Measurements from ENCODE around the gene HDAC4. TPM values are rescaled to one million over a fixed set of nuclear protein-coding genes. Genes with fewer than 3 reads are reported as not detected.
A peak's percentile ranks its signal among the peaks of the same experiment; 100 is the strongest.

Gene HDAC4
- total RNA-seq, 1 experiment from 2014 or later = 44.4 TPM

DNA sequence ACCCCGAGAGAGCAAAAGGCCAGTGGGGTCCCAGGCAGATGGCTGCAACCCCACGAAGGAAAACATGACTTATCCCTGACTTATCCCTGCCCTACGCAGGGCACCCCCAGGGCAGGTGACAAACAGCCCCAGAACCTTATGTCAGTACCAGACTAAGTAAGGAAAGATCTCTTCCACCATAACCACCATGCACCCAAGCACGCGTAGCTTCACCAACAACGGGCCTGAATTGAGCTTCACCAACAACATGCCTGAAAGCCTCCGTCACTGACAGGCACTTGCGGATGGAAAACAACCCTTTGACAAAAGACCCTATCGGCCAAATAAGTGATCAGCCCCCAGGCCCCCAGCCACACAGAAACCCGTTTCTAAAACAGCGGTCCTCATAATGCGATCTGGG is 34.1 kb downstream of the HDAC4 start:
- Mint-ChIP-seq H3K9me3 (no peaks in the 10 kb centered on the region), H3K27me3 (ENCODE audit: low read depth) (no peaks in the 10 kb centered on the region), H3K4me1 (peaks cover 4% of the 10 kb centered on the region; the same call in 1 of the 2 replicates), H3K4me3 (no peak overlapping the region), H3K27ac (peak overlapping the region; percentile 25), H3K36me3 (peaks cover 4% of the 10 kb centered on the region; the same call in 1 of the 2 replicates)
- ATAC-seq = no peak
- CTCF ChIA-PET = no interaction called here
- POLR2A ChIA-PET = no interaction called here
- TF ChIP-seq NFYB (CRISPR knock-in tag; conservative IDR thresholded peaks at IDR 0.05; ENCODE audit: low read depth) (no peak), SOX15 (CRISPR knock-in tag; IDR thresholded peaks at IDR 0.05) (no peak), NR2C2 (CRISPR knock-in tag; IDR thresholded peaks at IDR 0.05) (no peak), ETV6 (CRISPR knock-in tag; IDR thresholded peaks at IDR 0.05) (no peak), KAT7 (CRISPR knock-in tag; IDR thresholded peaks at IDR 0.05; ENCODE audit: borderline replicate concordance) (no peak), GRHL2 (CRISPR knock-in tag; IDR thresholded peaks at IDR 0.05; ENCODE audit: insufficient replicate concordance, severe bottlenecking) (no peak), GTF2I (CRISPR knock-in tag; conservative IDR thresholded peaks at IDR 0.05) (no peak), TEAD4 (CRISPR knock-in tag; IDR thresholded peaks at IDR 0.05) (no peak)
- TF ChIP-seq, protein P1, sequence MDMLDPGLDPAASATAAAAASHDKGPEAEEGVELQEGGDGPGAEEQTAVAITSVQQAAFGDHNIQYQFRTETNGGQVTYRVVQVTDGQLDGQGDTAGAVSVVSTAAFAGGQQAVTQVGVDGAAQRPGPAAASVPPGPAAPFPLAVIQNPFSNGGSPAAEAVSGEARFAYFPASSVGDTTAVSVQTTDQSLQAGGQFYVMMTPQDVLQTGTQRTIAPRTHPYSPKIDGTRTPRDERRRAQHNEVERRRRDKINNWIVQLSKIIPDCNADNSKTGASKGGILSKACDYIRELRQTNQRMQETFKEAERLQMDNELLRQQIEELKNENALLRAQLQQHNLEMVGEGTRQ (CRISPR knock-in tag; IDR thresholded peaks at IDR 0.05) = no peak
- TF ChIP-seq, protein P2, sequence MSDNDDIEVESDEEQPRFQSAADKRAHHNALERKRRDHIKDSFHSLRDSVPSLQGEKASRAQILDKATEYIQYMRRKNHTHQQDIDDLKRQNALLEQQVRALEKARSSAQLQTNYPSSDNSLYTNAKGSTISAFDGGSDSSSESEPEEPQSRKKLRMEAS (CRISPR knock-in tag; IDR thresholded peaks at IDR 0.05) = no peak
- TF ChIP-seq, protein P3, sequence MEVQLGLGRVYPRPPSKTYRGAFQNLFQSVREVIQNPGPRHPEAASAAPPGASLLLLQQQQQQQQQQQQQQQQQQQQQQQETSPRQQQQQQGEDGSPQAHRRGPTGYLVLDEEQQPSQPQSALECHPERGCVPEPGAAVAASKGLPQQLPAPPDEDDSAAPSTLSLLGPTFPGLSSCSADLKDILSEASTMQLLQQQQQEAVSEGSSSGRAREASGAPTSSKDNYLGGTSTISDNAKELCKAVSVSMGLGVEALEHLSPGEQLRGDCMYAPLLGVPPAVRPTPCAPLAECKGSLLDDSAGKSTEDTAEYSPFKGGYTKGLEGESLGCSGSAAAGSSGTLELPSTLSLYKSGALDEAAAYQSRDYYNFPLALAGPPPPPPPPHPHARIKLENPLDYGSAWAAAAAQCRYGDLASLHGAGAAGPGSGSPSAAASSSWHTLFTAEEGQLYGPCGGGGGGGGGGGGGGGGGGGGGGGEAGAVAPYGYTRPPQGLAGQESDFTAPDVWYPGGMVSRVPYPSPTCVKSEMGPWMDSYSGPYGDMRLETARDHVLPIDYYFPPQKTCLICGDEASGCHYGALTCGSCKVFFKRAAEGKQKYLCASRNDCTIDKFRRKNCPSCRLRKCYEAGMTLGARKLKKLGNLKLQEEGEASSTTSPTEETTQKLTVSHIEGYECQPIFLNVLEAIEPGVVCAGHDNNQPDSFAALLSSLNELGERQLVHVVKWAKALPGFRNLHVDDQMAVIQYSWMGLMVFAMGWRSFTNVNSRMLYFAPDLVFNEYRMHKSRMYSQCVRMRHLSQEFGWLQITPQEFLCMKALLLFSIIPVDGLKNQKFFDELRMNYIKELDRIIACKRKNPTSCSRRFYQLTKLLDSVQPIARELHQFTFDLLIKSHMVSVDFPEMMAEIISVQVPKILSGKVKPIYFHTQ (CRISPR knock-in tag; IDR thresholded peaks at IDR 0.05) = no peak
- DNase-seq (ENCODE audit: low spot score) = no peak

DNA sequence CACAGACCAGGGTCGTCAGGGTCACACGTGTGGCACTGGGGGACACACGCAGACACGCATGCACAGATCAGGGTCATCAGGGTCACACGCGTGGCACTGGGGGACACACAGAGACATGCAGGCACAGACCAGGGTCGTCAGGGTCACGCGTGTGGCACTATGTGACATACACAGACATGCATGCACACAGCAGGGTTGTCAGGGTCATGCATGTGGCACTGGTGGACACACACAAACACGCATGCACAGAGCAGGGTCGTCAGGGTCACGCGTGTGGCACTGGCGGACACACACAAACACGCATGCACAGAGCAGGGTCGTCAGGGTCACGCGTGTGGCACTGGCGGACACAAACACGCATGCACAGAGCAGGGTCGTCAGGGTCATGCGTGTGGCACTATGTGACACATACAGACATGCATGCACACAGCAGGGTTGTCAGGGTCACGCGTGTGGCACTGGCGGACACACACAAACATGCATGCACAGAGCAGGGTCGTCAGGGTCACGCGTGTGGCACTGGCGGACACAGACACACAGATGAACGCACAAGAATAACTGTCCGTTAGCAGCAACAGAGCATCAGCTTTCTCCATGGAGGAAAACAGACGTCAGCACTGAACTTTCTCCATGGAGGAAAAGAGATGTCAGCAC is 34.9 kb downstream of the HDAC4 start:
- Mint-ChIP-seq H3K27me3 (ENCODE audit: low read depth) (no peaks in the 10 kb centered on the region), H3K4me1 (peaks cover 12% of the 10 kb centered on the region), H3K27ac (peak overlapping the region; percentile 44; the same call in 1 of the 2 replicates), H3K36me3 (peaks cover 4% of the 10 kb centered on the region; the same call in 1 of the 2 replicates), H3K9me3 (no peaks in the 10 kb centered on the region), H3K4me3 (no peak overlapping the region)
- DNase-seq (ENCODE audit: low spot score) (no peak), ATAC-seq (no peak)
- ChIA-PET CTCF (no interaction called here), POLR2A (no interaction called here)
- no peak for TF ChIP-seq ZNF416 (CRISPR knock-in tag; IDR thresholded peaks at IDR 0.05)
- no peak for TF ChIP-seq ZNF138 (CRISPR knock-in tag; conservative IDR thresholded peaks at IDR 0.05)
- TF ChIP-seq ETV6 (CRISPR knock-in tag; IDR thresholded peaks at IDR 0.05) = no peak
- TF ChIP-seq, protein P4, sequence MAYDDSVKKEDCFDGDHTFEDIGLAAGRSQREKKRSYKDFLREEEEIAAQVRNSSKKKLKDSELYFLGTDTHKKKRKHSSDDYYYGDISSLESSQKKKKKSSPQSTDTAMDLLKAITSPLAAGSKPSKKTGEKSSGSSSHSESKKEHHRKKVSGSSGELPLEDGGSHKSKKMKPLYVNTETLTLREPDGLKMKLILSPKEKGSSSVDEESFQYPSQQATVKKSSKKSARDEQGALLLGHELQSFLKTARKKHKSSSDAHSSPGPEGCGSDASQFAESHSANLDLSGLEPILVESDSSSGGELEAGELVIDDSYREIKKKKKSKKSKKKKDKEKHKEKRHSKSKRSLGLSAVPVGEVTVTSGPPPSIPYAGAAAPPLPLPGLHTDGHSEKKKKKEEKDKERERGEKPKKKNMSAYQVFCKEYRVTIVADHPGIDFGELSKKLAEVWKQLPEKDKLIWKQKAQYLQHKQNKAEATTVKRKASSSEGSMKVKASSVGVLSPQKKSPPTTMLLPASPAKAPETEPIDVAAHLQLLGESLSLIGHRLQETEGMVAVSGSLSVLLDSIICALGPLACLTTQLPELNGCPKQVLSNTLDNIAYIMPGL (CRISPR knock-in tag; IDR thresholded peaks at IDR 0.05) = no peak
- no peak for TF ChIP-seq CREM (CRISPR knock-in tag; IDR thresholded peaks at IDR 0.05)
- TF ChIP-seq, protein P5, sequence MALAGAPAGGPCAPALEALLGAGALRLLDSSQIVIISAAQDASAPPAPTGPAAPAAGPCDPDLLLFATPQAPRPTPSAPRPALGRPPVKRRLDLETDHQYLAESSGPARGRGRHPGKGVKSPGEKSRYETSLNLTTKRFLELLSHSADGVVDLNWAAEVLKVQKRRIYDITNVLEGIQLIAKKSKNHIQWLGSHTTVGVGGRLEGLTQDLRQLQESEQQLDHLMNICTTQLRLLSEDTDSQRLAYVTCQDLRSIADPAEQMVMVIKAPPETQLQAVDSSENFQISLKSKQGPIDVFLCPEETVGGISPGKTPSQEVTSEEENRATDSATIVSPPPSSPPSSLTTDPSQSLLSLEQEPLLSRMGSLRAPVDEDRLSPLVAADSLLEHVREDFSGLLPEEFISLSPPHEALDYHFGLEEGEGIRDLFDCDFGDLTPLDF (CRISPR knock-in tag; IDR thresholded peaks at IDR 0.05) = no peak
- no peak for TF ChIP-seq TEAD1 (CRISPR knock-in tag; IDR thresholded peaks at IDR 0.05)
- TF ChIP-seq ZNF396 (CRISPR knock-in tag; IDR thresholded peaks at IDR 0.05; ENCODE audit: borderline replicate concordance) = no peak
- TF ChIP-seq, protein P6, sequence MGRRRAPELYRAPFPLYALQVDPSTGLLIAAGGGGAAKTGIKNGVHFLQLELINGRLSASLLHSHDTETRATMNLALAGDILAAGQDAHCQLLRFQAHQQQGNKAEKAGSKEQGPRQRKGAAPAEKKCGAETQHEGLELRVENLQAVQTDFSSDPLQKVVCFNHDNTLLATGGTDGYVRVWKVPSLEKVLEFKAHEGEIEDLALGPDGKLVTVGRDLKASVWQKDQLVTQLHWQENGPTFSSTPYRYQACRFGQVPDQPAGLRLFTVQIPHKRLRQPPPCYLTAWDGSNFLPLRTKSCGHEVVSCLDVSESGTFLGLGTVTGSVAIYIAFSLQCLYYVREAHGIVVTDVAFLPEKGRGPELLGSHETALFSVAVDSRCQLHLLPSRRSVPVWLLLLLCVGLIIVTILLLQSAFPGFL (CRISPR knock-in tag; IDR thresholded peaks at IDR 0.05; ENCODE audit: borderline replicate concordance) = no peak
- no peak for TF ChIP-seq HMGA2 (CRISPR knock-in tag; IDR thresholded peaks at IDR 0.05)
- TF ChIP-seq, protein P7, sequence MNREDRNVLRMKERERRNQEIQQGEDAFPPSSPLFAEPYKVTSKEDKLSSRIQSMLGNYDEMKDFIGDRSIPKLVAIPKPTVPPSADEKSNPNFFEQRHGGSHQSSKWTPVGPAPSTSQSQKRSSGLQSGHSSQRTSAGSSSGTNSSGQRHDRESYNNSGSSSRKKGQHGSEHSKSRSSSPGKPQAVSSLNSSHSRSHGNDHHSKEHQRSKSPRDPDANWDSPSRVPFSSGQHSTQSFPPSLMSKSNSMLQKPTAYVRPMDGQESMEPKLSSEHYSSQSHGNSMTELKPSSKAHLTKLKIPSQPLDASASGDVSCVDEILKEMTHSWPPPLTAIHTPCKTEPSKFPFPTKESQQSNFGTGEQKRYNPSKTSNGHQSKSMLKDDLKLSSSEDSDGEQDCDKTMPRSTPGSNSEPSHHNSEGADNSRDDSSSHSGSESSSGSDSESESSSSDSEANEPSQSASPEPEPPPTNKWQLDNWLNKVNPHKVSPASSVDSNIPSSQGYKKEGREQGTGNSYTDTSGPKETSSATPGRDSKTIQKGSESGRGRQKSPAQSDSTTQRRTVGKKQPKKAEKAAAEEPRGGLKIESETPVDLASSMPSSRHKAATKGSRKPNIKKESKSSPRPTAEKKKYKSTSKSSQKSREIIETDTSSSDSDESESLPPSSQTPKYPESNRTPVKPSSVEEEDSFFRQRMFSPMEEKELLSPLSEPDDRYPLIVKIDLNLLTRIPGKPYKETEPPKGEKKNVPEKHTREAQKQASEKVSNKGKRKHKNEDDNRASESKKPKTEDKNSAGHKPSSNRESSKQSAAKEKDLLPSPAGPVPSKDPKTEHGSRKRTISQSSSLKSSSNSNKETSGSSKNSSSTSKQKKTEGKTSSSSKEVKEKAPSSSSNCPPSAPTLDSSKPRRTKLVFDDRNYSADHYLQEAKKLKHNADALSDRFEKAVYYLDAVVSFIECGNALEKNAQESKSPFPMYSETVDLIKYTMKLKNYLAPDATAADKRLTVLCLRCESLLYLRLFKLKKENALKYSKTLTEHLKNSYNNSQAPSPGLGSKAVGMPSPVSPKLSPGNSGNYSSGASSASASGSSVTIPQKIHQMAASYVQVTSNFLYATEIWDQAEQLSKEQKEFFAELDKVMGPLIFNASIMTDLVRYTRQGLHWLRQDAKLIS (CRISPR knock-in tag; IDR thresholded peaks at IDR 0.05; ENCODE audit: borderline replicate concordance) = no peak
- TF ChIP-seq, protein P2 (CRISPR knock-in tag; IDR thresholded peaks at IDR 0.05) = no peak
- TF ChIP-seq CBFB (CRISPR knock-in tag; IDR thresholded peaks at IDR 0.05; ENCODE audit: low read depth) = no peak

Measured in WTC11 (cell line).